GM13977 (cell line): ENCODE measurements around the gene NCKAP1.
"Not testable (repeated sequence)": the region's sequence is repeated elsewhere in the genome, so short reads cannot be mapped to it uniquely, and the experiment has no call there.

Source experiments
- DNase-seq: peaks from one replicate; pipeline ENCODE4 v3.0.0; 2012; ENCODE audit warnings: low spot score
- CTCF ChIP-seq: IDR thresholded peaks from 2 replicates; pipeline ENCODE4 v1.5.1; 2012; ENCODE audit warnings: mild to moderate bottlenecking, control low read depth; ENCODE audit not compliant: insufficient read depth; ENCODE audit errors: extremely low read depth, missing control alignments
- in situ Hi-C: fragments of 300-500 bp; cut with MboI; formaldehyde crosslinking; loops from one replicate; pipeline ENCODE4 v1.12.0; 2022; ENCODE audit warnings: low sequenced_read_pairs, low pct_unique_long_range_greater_than_20kb, mixed read lengths, inconsistent platforms; ENCODE audit not compliant: unreplicated experiment

NCKAP1 gene

GRCh38 chr2:183021613-183022012 is 16.6 kb downstream of the NCKAP1 start:
- in situ Hi-C loops = no loop called here
- no peak for TF ChIP-seq CTCF
- DNase-seq = no peak

- no peak for DNase-seq
- TF ChIP-seq CTCF = no peak
- in situ Hi-C loops = no loop called here
These were observed 18.4 kb downstream of the NCKAP1 start for GRCh38 chr2:183019718-183020442.

- DNase-seq, in situ Hi-C loops: not testable (repeated sequence)
These were observed 20.4 kb downstream of the NCKAP1 start for GRCh38 chr2:183017845-183018244.

GRCh38 chr2:183014005-183014404 is 24.3 kb downstream of the NCKAP1 start:
- in situ Hi-C loops = no loop called here
- DNase-seq = no peak
- TF ChIP-seq CTCF = no peak

- in situ Hi-C loops = no loop called here
These were observed 26.5 kb downstream of the NCKAP1 start for GRCh38 chr2:183011743-183012142.

GRCh38 chr2:183010112-183010511 is 28.1 kb downstream of the NCKAP1 start:
- no peak for TF ChIP-seq CTCF
- in situ Hi-C loops = no loop called here
- no peak for DNase-seq

More at GRCh38 chr2:183011743-183012142, 26.5 kb downstream of the NCKAP1 start:
- no peak for TF ChIP-seq CTCF
- no peak for DNase-seq

GRCh38 chr2:183009249-183009899 is 28.9 kb downstream of the NCKAP1 start:
- no peak for DNase-seq
- in situ Hi-C loops = no loop called here
- TF ChIP-seq CTCF = no peak
